Airway epithelial cell (primary cell): ENCODE data around the gene PHF23. TPM values are rescaled to one million over a fixed set of nuclear protein-coding genes. Genes with fewer than 3 reads are reported as not detected.

Experiments
- total RNA-seq: library from RNA; depleted of rRNA; stranded (reverse); fragments of >200 nt; gene quantifications from 2 replicates; pipeline ENCODE4 v1.2.3, GENCODE V29; 2015

Gene PHF23
- 33.1 and 35.1 TPM in 2 replicates for total RNA-seq

DNA sequence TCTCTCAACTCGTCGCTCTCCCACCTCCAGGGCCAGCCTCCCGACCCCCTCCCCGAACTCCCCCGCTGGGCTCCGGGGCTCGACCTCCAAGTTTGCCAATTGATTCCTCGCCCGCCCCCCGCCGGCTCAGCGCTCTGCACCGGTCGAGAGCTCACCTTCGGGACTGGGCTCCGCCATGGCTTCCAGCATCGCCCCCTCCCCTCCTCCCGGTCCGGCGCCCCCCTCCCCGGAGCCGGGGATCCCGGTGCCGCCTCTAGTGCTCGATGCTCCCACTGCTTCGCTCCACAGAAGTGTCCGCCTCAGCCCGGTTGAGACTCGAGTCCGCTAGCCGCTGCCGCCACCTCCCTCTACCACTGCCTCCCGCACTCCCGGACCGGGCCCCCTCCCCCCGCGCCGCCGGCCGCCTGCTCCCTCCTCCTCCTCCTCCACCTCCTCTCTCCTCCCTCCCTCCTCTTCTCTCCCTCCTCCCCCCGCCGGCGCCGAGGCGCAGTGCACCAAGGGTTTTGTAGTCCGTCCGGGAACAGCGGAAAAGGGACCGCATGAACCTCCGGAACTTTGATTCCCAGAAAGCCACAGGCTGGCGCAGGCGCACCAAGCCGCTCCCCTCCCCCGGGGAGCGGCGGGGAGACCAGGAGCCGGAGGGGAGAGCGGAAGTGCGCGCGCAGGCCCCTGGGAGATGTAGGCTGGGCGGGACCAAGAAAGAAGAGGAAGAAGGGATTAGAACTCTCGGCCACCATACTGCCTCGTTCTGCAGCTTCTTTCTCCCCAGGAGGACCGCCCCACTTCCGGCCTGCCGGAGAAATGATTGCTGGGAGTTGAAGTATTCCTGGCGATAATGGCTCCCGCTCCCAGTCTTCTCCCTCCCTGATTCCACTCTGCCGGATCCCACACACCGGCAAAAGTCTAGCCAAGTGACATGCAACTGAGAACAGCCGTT is at the start of gene PHF23:
Gene PHF23 (minus strand): TSS at position 367 of the 937 bp plus-strand sequence. CDS start 178 bp downstream, at position 189.

DNA sequence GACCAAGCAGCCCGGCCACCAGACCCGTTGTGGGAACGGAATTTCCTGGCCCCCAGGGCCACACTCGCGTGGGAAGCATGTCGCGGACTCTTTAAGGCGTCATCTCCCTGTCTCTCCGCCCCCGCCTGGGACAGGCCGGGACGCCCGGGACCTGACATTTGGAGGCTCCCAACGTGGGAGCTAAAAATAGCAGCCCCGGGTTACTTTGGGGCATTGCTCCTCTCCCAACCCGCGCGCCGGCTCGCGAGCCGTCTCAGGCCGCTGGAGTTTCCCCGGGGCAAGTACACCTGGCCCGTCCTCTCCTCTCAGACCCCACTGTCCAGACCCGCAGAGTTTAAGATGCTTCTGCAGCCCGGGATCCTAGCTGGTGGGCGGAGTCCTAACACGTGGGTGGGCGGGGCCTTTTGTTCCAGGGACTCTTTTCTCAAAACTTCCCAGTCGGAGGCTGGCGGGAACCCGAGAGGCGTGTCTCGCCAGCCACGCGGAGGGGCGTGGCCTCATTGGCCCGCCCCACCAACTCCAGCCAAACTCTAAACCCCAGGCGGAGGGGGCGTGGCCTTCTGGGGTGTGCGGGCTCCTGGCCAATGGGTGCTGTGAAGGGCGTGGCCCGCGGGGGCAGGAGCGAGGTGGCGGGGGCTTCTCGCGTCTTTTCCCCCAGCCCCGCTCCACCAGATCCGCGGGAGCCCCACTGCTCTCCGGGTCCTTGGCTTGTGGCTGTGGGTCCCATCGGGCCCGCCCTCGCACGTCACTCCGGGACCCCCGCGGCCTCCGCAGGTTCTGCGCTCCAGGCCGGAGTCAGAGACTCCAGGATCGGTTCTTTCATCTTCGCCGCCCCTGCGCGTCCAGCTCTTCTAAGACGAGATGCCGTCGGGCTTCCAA is 42.1 kb upstream of the PHF23 start, which contains the start of gene SLC2A4:
Gene SLC2A4 (plus strand): TSS at position 645 of the 879 bp plus-strand sequence. CDS start 217 bp downstream, at position 862.

DNA sequence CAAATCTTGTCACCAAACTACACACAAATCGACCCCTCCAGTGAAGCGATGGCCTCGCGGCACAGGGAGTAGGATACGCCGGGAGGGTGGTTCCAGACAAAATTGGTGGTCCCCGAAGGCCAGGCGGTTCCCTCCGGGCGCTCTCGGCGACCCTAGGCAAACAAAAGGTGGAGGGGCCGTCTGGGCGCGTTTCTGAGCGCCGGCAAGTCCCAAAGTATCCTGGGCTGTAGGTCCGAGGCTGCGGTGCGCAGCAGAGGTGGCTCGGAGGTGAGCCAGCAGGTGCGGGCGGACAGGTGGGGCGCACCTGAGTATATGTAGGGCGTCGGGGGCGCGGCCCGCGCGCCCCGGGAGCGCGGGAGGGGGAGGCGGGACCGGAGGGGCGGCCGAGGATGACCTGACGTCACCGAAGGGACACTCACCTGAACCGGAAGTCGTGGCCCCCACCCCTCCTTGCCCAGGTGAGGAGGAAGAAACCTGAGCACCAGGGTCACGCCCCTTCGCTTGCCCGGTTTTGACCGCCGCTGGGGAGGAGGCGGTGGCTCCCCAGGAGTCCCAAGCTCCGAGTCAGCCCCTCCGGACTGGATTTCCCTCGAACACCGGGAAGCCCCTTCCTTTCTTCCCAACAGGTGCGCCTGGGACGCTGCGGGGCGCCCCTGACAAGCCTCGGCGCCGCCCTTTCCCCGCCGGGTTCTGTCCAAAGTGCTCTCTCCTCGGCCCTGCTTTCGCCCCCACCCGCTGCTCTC is 23.1 kb upstream of the PHF23 start, which contains the start of gene CLDN7:
Gene CLDN7 (minus strand): TSS at position 287 of the 743 bp plus-strand sequence. CDS start 435 bp downstream, outside the sequence.

DNA sequence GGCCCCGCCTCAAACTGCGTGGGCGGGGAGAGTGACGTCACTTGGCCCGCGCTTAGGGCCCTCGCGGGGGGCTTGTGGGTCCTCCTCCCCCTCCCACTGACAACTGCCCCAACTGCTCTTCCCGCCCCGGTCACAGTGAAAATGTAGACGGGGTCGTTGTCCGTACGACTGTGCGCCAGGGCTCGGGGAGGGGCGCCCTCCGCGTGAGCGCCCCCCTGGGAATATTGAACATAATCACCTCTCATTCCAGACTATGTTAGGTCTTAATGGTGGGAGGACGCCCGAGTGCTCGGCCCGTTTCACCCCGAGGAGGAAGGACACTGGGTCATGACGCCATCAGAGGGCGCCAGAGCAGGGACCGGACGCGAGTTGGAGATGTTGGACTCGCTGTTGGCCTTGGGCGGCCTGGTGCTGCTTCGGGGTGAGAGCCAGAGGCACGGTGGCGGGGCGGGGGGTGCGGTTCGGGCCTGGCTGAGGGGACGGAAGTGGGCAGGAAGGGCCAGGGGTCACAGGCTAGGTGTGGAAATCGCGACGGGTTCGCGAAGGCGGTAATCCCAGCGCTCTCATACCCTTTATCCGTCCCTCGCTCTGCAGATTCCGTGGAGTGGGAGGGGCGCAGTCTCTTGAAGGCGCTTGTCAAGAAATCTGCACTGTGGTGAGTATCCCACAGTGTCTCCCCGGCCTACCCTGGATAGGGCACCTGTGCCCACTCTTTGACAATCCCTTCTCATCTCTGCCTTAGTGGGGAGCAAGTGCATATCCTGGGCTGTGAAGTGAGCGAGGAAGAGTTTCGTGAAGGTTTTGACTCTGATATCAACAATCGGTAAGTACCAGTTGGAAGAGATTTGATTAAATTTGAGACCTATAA is 13.2 kb upstream of the PHF23 start, which contains the start of gene ELP5:
Gene ELP5 (plus strand): TSS at position 40 of the 868 bp plus-strand sequence. CDS start 336 bp downstream, at position 376.

DNA sequence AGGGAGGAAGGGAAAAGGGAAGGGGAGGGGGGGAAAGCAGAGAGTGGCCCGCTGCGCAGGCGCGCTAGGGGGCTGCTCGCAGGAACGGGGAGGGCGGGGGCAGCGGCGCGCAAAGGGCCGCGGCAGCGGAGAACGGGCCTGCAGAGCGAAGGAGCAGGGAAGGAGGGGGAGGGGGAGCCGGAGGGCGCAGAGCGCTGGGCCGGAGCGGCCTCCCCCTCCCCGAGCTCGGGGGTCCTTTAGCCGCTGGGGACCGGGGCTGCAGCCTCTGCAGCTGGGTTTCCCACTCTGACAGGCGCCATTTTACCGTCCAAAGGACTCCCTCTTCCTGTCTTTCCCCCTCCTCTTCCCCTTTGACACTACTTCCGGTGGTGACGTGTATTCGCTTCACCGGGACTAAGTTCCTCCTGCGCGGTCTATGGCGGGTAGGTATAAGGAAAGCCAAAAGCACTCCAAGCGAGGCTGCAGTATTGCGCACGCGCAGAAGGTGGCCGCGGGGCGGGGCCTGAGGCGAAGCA is 12.5 kb upstream of the PHF23 start, which contains the start of gene CTDNEP1:
Gene CTDNEP1 (minus strand): TSS at position 74 of the 515 bp plus-strand sequence. CDS start 438 bp downstream, outside the sequence.

DNA sequence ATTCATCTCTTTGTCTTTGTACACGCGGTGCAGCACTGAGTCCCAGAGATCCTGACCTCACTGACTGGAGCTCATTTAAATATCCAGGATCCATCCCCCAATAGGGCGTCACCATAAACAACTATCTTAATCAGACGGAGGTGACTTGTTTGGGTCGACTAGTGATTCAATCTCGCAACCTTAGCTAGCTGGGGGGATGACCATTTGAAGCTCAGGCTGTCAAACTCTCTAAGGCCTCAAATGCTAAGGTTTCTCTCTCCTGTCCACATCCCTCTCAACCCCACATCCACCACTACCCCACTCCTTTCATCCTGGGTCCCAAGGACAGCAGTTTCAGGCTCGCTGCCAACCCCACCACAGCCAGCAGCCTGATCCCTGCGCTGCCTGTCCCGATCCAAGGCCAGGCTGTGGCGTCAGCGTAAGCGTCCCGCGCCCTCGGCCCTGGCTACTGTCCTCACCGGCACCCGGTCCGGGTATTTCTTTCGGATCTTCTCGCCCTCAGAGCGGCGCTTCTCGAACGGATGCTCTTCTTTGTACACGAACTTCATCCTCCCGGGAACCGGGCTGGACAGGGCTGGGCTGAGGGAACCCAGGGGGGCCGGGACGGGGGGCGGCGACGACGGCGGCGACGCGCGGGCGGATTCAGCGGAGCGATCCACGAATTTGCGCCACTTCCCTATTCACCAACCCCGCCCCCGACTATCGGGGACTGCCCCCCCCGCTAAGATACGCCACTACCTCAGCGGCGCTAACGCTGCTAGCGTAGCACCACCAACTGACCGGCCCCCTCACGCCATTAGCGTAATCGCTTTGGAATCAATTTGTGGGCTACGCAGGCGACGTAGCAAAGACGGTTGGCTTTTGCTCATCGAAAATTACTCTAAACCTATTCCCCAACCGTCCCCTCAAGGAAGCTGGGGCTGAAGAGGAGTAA is 2.8 kb upstream of the PHF23 start, which contains the start of gene GABARAP:
Gene GABARAP (minus strand): TSS at position 667 of the 934 bp plus-strand sequence. CDS start 119 bp downstream, at position 548.

DNA sequence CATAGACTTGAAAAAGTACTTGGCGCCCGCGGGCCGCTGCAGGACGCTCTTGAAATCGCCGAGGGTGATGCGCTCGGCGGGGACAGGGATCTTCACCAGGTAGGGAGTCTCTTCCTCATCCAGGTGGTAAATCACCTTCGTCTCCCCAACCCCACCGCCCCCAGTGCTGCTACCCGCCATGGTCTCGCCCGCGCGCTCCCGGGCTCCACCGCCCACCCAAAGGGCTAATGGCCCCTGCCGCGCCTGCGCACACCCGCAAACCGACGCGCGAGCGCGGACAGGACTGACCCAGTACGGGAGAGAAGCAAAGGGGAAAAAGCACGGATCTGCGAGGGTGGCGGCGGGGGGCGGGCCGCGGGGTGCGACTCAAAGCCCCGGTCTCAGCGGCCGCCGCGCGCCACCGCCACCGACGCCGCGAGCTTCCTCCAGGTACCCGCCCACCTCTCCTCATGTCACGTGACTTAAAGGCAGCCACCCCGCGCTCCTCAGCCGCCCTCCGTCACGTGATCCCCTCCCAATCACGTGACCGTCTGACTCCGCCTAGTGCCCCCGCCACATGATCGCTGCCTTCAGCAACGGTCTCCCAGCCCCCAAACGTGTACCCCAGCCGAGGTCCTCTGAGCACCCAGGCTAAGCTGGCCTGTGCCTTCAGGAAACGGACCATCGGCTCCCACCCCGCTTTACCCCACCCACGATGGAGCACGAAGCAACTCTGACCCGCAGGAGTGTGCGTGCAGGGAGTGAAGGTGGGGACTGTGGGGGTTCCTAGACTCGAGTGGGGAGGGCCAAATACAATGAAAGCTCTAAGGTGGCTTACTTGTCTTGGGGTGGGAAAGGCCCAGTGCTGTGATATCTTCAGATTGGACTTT is 4.9 kb downstream of the PHF23 start, which contains the start of gene DVL2:
Gene DVL2 (minus strand): TSS at position 435 of the 869 bp plus-strand sequence. CDS start 255 bp downstream, at position 180.

DNA sequence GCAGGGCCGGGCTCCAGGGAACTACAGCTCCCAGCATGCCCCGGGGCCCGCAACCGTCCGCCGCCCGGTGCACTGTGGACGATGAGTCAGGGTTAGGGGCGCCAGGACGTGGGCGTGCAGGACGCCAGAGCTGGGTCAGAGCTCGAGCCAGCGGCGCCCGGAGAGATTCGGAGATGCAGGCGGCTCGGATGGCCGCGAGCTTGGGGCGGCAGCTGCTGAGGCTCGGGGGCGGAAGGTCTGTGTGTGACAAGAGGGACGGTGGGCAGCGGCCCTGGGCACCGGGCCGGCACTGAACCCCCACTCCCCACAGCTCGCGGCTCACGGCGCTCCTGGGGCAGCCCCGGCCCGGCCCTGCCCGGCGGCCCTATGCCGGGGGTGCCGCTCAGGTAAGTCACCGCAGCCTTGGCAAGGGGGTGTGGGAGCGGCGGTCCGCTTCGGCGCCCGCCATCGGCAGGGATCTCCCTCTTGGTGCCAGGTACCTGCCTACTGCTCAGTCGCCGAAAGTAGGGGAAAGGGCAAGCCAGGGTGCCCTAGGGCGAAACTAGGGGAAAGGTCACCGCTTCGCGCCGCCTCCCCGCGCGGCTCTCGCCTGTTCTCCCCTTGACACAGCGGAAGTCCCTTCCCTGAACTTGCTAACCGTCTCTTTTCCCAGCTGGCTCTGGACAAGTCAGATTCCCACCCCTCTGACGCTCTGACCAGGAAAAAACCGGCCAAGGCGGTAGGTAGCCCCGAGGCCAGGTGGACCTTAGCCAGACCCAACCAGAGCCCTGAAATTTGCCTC is 19.3 kb downstream of the PHF23 start, which contains the start of the genes ACADVL and DLG4:
Gene ACADVL (plus strand): TSS at position 127 of the 781 bp plus-strand sequence. CDS start 47 bp downstream, at position 174.
Gene DLG4 (minus strand): TSS at position 25 of the 781 bp plus-strand sequence.

Other genes with a start within 250 kb of the PHF23 start
- gene ALOX12, start 243.4 kb downstream of the PHF23 start, total RNA-seq, result 2.5 and 3.1 TPM in 2 replicates
- 139 and 231 TPM in 2 replicates for gene RNASEK, start 226.8 kb downstream of the PHF23 start, total RNA-seq
- gene BCL6B, start 216.4 kb downstream of the PHF23 start, total RNA-seq, result not detected in 2 replicates
- gene SLC16A13, start 203.4 kb downstream of the PHF23 start, total RNA-seq, result 2.2 and 5.3 TPM in 2 replicates
- gene SLC16A11, start 195.4 kb downstream of the PHF23 start, total RNA-seq, result 0.35 TPM in 1 of 2 replicates, not detected in the other
- not detected in 2 replicates for gene CLEC10A, start 159.2 kb downstream of the PHF23 start, total RNA-seq
- not detected in 2 replicates for gene ASGR2, start 124.6 kb downstream of the PHF23 start, total RNA-seq
- gene ASGR1, start 60.1 kb downstream of the PHF23 start, total RNA-seq, result 0.21 TPM in 1 of 2 replicates, not detected in the other
- 4.4 and 6.6 TPM in 2 replicates for gene DLG4, start 19.6 kb downstream of the PHF23 start, total RNA-seq
- 364 and 375 TPM in 2 replicates for gene ACADVL, start 19.5 kb downstream of the PHF23 start, total RNA-seq
- 44.9 and 52.6 TPM in 2 replicates for gene DVL2, start 4.9 kb downstream of the PHF23 start, total RNA-seq
- 309 and 347 TPM in 2 replicates for gene GABARAP, start 3.0 kb upstream of the PHF23 start, total RNA-seq
- 21.6 and 47.5 TPM in 2 replicates for gene CTDNEP1, start 12.3 kb upstream of the PHF23 start, total RNA-seq
- gene ELP5, start 12.8 kb upstream of the PHF23 start, total RNA-seq, result 38.4 and 42.1 TPM in 2 replicates
- gene CLDN7, start 23.0 kb upstream of the PHF23 start, total RNA-seq, result 86.7 and 132 TPM in 2 replicates
- gene SLC2A4, start 42.3 kb upstream of the PHF23 start, total RNA-seq, result 0.14 and 0.56 TPM in 2 replicates
- gene YBX2, start 55.2 kb upstream of the PHF23 start, total RNA-seq, result 0.51 and 0.63 TPM in 2 replicates
- 554 and 701 TPM in 2 replicates for gene EIF5A, start 68.2 kb upstream of the PHF23 start, total RNA-seq
- gene GPS2, start 75.9 kb upstream of the PHF23 start, total RNA-seq, result 50.8 and 66.1 TPM in 2 replicates
- gene NEURL4, start 89.9 kb upstream of the PHF23 start, total RNA-seq, result 13.4 and 22.5 TPM in 2 replicates
- 0.42 and 0.78 TPM in 2 replicates for gene ACAP1, start 97.1 kb upstream of the PHF23 start, total RNA-seq
- 48.4 and 61.1 TPM in 2 replicates for gene KCTD11, start 112.7 kb upstream of the PHF23 start, total RNA-seq
- not detected in 2 replicates for gene TMEM95, start 115.7 kb upstream of the PHF23 start, total RNA-seq
- gene TNK1, start 141.6 kb upstream of the PHF23 start, total RNA-seq, result 13.0 and 15.8 TPM in 2 replicates
- 64.6 and 96.0 TPM in 2 replicates for gene PLSCR3, start 155.1 kb upstream of the PHF23 start, total RNA-seq
- gene TMEM256, start 164.6 kb upstream of the PHF23 start, total RNA-seq, result 117 and 202 TPM in 2 replicates
- gene NLGN2, start 168.4 kb upstream of the PHF23 start, total RNA-seq, result 6.0 and 8.9 TPM in 2 replicates
- not detected in 2 replicates for gene SPEM1, start 180.9 kb upstream of the PHF23 start, total RNA-seq
- gene SPEM2, start 186.2 kb upstream of the PHF23 start, total RNA-seq, result not detected in 2 replicates
- not detected in 2 replicates for gene SPEM3, start 189.4 kb upstream of the PHF23 start, total RNA-seq
- 29.6 and 33.5 TPM in 2 replicates for gene TMEM102, start 196.0 kb upstream of the PHF23 start, total RNA-seq
- 18.3 and 32.1 TPM in 2 replicates for gene FGF11, start 200.1 kb upstream of the PHF23 start, total RNA-seq
- gene CHRNB1, start 205.6 kb upstream of the PHF23 start, total RNA-seq, result 10.9 and 11.0 TPM in 2 replicates
- 29.5 and 46.1 TPM in 2 replicates for gene ZBTB4, start 240.2 kb upstream of the PHF23 start, total RNA-seq
- not detected in 2 replicates for gene SLC35G6, start 242.0 kb upstream of the PHF23 start, total RNA-seq
- 62.4 and 64.9 TPM in 2 replicates for gene POLR2A, start 244.9 kb upstream of the PHF23 start, total RNA-seq